T-cell (primary cell): ENCODE results near the gene RER1. TPM values are rescaled to one million over a fixed set of nuclear protein-coding genes. Genes with fewer than 3 reads are reported as not detected.

Experiments used
- total RNA-seq, 35 experiments: library from RNA in 6 of 35; stranded (reverse) in 6 of 35; fragments of 120-200 nt in 1 of 35; gene quantifications; one replicate each; pipeline versions ENCODE4 v1.2.1 to v1.2.4 and lab custom pipeline; 2013 to 2026

RER1 gene
- total RNA-seq, 5 donors from 2014 or later (not counting 1 experiment from before 2014, with no cell fraction given): 84.3 to 129 (median 125) TPM

Other genes starting within 250 kb of the RER1 start
- gene FAAP20, start 197.1 kb upstream of the RER1 start, total RNA-seq: 10 to 100 TPM; 52.9 to 74.8 (median 68.2) TPM
- 100 to 1,000 TPM; 137 to 299 (median 157) TPM for gene SKI, start 163.5 kb upstream of the RER1 start, total RNA-seq
- 10 to 100 TPM in 3 of 5 donors, 1 to 10 TPM in 2; 8.2 to 17.5 (median 13.2) TPM for gene MORN1, start 287 bp upstream of the RER1 start, total RNA-seq
- 10 to 100 TPM; 11.7 to 13.2 (median 12.2) TPM for gene PEX10, start 20.7 kb downstream of the RER1 start, total RNA-seq
- 10 to 100 TPM; 20.2 to 59.1 (median 27.9) TPM for gene PLCH2, start 84.4 kb downstream of the RER1 start, total RNA-seq
- gene PANK4, start 134.8 kb downstream of the RER1 start, total RNA-seq: 100 to 1,000 TPM in 3 of 5 donors, 10 to 100 TPM in 2; 51.0 to 128 (median 119) TPM
- gene HES5, start 138.4 kb downstream of the RER1 start, total RNA-seq: not detected
- gene TNFRSF14, start 164.5 kb downstream of the RER1 start, total RNA-seq: 100 to 1,000 TPM; 163 to 214 (median 211) TPM
- 10 to 100 TPM; 17.3 to 37.6 (median 35.3) TPM for gene PRXL2B, start 194.9 kb downstream of the RER1 start, total RNA-seq
- 1 to 10 TPM in 3 of 5 donors, under 1 TPM in 2; 0.72 to 3.3 (median 1.0) TPM for gene MMEL1, start 241.2 kb downstream of the RER1 start, total RNA-seq